ENCODE data around the gene C5orf46. TPM values are rescaled to one million over a fixed set of nuclear protein-coding genes. Genes with fewer than 3 reads are reported as not detected.

The C5orf46 gene
- total and polyA plus RNA-seq, 2 of the 4 experiments (the other 2 are of a cell fraction): 1.3 TPM; not detected in 1

DNA sequence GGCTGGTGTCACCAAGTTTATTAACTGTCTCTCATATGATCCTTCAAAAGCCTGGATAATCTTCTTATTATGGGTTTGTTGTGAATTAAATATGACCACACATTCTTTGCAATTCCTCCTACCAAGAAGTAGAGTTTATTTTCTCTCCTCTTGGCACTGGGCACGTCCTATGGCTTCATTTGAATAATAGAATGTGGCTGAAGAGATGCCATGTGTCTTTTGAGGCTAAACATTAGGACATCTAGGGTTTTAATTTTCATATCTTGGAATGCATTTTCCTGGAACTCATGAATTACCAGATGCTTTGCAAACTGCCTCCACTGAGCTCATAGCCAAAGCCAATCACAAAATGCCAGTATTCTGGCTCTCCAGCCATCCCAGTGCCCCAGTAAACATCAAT, 47.8 kb downstream of the C5orf46 start:
- no TSS peak for BruUV-seq (replicated peaks)
- Histone ChIP-seq H3K27ac (ENCODE audit: insufficient read depth, low read length) (no peak overlapping the region), H3K27me3 (ENCODE audit: control insufficient read depth, insufficient read depth, low read length) (no peaks in the 10 kb centered on the region), H2AK5ac (ENCODE audit: low read depth, low read length) (no peak overlapping the region), H4K91ac (ENCODE audit: insufficient read depth, low read depth, low read length) (no peak overlapping the region), H2AFZ (replicated peaks; ENCODE audit: low read length, poor library complexity) (no peak overlapping the region), H4K20me1 (ENCODE audit: insufficient read depth, low read length) (no peaks in the 10 kb centered on the region), H3K14ac (replicated peaks; ENCODE audit: low read depth, low read length) (no peak overlapping the region), H3K9me3 (ENCODE audit: control insufficient read depth, insufficient read depth, low read length) (no peaks in the 10 kb centered on the region), H3K56ac (ENCODE audit: extremely low read depth, insufficient read depth, low read length) (no peak overlapping the region), H3K36me3 (ENCODE audit: control insufficient read depth, insufficient read depth, low read length) (no peaks in the 10 kb centered on the region), H2BK15ac (ENCODE audit: low read depth, low read length) (no peak overlapping the region), H2BK20ac (ENCODE audit: low read depth, low read length) (no peak overlapping the region), H3K4me1 (ENCODE audit: control insufficient read depth, insufficient read depth, low read length) (no peaks in the 10 kb centered on the region), H3K9ac (ENCODE audit: low read depth, low read length) (no peak overlapping the region), H4K5ac (ENCODE audit: low read depth, low read length) (no peak overlapping the region), H3K4me2 (ENCODE audit: low read depth, low read length) (no peak overlapping the region), H2AK9ac (replicated peaks; ENCODE audit: low read depth, low read length, poor library complexity) (no peak overlapping the region), H3K9me1 (ENCODE audit: insufficient read depth, low read length) (no peaks in the 10 kb centered on the region), H2BK5ac (ENCODE audit: low read depth, low read length, poor library complexity, severe bottlenecking) (no peak overlapping the region), H3K4ac (ENCODE audit: low read depth, low read length) (no peak overlapping the region), H3K23ac (ENCODE audit: low read depth, low read length) (no peak overlapping the region), H3K4me3 (ENCODE audit: insufficient read depth, low read depth, low read length) (no peak overlapping the region), H4K8ac (ENCODE audit: low read depth in 2 of 2, low read length in 2 of 2) (no peak overlapping the region), H3K79me1 (ENCODE audit: low read depth in 1 of 2, low read length in 2 of 2) (no peaks in the 10 kb centered on the region), H3K18ac (ENCODE audit: low read depth, low read length) (no peak overlapping the region), H2BK120ac (ENCODE audit: low read depth, low read length) (no peak overlapping the region)
- DNase-seq (no peak), ATAC-seq (ENCODE audit: low read depth) (no peak)
- in situ Hi-C loops (cut with MboI; ENCODE audit: low sequenced_read_pairs): no loop called here
- dilution Hi-C loops (cut with HindIII; ENCODE audit: low sequenced_read_pairs, unreplicated experiment): no loop called here
- TF ChIP-seq MAZ (IDR thresholded peaks at IDR 0.05; ENCODE audit: borderline replicate concordance, low read depth, low read length) (no peak), RFX5 (IDR thresholded peaks at IDR 0.05; ENCODE audit: low read depth, low read length) (no peak), MXI1 (IDR thresholded peaks at IDR 0.05; ENCODE audit: borderline replicate concordance, low read depth, low read length) (no peak), BHLHE40 (IDR thresholded peaks at IDR 0.05; ENCODE audit: low read depth, low read length) (no peak), SMC3 (IDR thresholded peaks at IDR 0.05; ENCODE audit: low read depth, low read length) (no peak), POLR2A (IDR thresholded peaks at IDR 0.05; ENCODE audit: low read depth, low read length) (no peak), CEBPB (IDR thresholded peaks at IDR 0.05; ENCODE audit: low read depth, low read length) (no peak), RAD21 (IDR thresholded peaks at IDR 0.05; ENCODE audit: low read length) (no peak), NFE2L2 (IDR thresholded peaks at IDR 0.05; ENCODE audit: low read depth, low read length) (no peak), FOS (IDR thresholded peaks at IDR 0.05; ENCODE audit: low read depth, low read length) (no peak), CHD1 (IDR thresholded peaks at IDR 0.05; ENCODE audit: low read depth, low read length) (no peak)
- TF ChIP-seq, protein P1, sequence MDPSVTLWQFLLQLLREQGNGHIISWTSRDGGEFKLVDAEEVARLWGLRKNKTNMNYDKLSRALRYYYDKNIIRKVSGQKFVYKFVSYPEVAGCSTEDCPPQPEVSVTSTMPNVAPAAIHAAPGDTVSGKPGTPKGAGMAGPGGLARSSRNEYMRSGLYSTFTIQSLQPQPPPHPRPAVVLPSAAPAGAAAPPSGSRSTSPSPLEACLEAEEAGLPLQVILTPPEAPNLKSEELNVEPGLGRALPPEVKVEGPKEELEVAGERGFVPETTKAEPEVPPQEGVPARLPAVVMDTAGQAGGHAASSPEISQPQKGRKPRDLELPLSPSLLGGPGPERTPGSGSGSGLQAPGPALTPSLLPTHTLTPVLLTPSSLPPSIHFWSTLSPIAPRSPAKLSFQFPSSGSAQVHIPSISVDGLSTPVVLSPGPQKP (IDR thresholded peaks at IDR 0.05; ENCODE audit: borderline replicate concordance, low read depth, low read length): no peak
- TF ChIP-seq, protein P2, sequence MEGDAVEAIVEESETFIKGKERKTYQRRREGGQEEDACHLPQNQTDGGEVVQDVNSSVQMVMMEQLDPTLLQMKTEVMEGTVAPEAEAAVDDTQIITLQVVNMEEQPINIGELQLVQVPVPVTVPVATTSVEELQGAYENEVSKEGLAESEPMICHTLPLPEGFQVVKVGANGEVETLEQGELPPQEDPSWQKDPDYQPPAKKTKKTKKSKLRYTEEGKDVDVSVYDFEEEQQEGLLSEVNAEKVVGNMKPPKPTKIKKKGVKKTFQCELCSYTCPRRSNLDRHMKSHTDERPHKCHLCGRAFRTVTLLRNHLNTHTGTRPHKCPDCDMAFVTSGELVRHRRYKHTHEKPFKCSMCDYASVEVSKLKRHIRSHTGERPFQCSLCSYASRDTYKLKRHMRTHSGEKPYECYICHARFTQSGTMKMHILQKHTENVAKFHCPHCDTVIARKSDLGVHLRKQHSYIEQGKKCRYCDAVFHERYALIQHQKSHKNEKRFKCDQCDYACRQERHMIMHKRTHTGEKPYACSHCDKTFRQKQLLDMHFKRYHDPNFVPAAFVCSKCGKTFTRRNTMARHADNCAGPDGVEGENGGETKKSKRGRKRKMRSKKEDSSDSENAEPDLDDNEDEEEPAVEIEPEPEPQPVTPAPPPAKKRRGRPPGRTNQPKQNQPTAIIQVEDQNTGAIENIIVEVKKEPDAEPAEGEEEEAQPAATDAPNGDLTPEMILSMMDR (conservative IDR thresholded peaks at IDR 0.05; ENCODE audit: low read depth, low read length): no peak
- TF ChIP-seq, protein P3, sequence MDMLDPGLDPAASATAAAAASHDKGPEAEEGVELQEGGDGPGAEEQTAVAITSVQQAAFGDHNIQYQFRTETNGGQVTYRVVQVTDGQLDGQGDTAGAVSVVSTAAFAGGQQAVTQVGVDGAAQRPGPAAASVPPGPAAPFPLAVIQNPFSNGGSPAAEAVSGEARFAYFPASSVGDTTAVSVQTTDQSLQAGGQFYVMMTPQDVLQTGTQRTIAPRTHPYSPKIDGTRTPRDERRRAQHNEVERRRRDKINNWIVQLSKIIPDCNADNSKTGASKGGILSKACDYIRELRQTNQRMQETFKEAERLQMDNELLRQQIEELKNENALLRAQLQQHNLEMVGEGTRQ (IDR thresholded peaks at IDR 0.05; ENCODE audit: low read depth, low read length): no peak
- intact Hi-C loops (cut with micrococcal nuclease): loop anchor here (5.0 kb wide), 2 partner anchors 264 to 514 kb away; no protein-coding TSS in a partner anchor
- no CpG with 5 or more reads among the region's 1 CpG for WGBS, 2 experiments (ENCODE audit: extremely low coverage in 2 of 2, insufficient read length in 1 of 2)
- CTCF ChIA-PET: interaction anchor here (1.0 kb wide), 1 partner anchor 872 kb away, joined by 6 read pairs; no protein-coding TSS in a partner anchor
- POLR2A ChIA-PET (ENCODE audit: unreplicated experiment): no interaction called here

All from IMR-90 (cell line).